Astrocyte of the spinal cord (primary cell): Measurements from ENCODE around the gene ITK.

Experiments
- DNase-seq: peaks from one replicate; pipeline ENCODE4 v3.0.0; 2011; ENCODE audit warnings: low read depth, low spot score
- H3K4me3 ChIP-seq: 2 replicates; pipeline ENCODE4 v1.5.1; 2011; ENCODE audit warnings: low read depth, mild to moderate bottlenecking, low read length, moderate library complexity
- in situ Hi-C: cut with HindIII; loops from 2 replicates; pipeline ENCODE4 v1.10.0; 2017; ENCODE audit warnings: low sequenced_read_pairs
- TF ChIP-seq, protein P1 (sequence below): IDR thresholded peaks from 2 replicates; pipeline ENCODE4 v1.5.1; 2012; ENCODE audit warnings: low read depth, mild to moderate bottlenecking, low read length, inconsistent platforms

The ITK gene

DNA sequence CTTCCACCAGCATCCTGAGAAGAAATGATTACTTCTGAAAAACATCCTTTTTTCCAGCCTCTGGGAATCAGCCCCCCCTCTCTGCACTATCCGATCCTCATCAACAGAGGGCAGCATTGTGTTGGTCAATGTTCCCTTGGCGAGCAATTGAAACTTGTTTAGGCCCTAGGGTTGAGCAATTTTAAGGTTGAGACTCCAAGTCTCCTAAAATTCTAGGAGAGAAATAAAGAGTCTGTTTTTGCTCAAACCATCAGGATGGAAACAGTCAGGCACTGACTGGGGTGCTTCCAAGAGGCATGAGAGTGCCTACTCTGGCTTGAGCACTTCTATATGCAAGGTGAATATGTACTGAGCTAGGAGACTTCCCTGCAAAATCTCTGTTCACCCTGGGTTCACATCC is 72.9 kb downstream of the ITK start:
- no peak overlapping the region for H3K4me3 ChIP-seq
- in situ Hi-C loops = no loop called here
- TF ChIP-seq, protein P1, sequence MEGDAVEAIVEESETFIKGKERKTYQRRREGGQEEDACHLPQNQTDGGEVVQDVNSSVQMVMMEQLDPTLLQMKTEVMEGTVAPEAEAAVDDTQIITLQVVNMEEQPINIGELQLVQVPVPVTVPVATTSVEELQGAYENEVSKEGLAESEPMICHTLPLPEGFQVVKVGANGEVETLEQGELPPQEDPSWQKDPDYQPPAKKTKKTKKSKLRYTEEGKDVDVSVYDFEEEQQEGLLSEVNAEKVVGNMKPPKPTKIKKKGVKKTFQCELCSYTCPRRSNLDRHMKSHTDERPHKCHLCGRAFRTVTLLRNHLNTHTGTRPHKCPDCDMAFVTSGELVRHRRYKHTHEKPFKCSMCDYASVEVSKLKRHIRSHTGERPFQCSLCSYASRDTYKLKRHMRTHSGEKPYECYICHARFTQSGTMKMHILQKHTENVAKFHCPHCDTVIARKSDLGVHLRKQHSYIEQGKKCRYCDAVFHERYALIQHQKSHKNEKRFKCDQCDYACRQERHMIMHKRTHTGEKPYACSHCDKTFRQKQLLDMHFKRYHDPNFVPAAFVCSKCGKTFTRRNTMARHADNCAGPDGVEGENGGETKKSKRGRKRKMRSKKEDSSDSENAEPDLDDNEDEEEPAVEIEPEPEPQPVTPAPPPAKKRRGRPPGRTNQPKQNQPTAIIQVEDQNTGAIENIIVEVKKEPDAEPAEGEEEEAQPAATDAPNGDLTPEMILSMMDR = peak; percentile 95
- peak; percentile 53 for DNase-seq

DNA sequence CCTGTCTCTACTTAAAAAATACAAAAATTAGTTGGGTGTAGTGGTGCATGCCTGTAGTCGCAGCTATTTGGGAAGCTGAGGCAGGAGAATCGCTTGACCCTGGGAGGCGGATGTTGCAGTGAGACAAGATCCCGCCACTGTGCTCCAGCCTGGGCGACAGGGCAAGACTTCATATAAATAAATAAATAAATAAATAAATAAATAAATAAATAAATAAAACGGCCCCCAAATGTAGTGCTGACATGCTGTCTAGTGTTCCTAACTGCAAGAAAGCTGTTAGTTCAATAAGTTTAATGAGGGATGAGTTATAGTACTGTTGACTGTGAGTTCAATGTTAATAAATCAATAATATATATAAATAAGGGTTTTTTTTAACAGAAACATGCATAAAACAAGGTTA is 77.8 kb downstream of the ITK start:
- H3K4me3 ChIP-seq = no peak overlapping the region
- TF ChIP-seq, protein P1 = no peak
- in situ Hi-C loops = no loop called here
- no peak for DNase-seq

DNA sequence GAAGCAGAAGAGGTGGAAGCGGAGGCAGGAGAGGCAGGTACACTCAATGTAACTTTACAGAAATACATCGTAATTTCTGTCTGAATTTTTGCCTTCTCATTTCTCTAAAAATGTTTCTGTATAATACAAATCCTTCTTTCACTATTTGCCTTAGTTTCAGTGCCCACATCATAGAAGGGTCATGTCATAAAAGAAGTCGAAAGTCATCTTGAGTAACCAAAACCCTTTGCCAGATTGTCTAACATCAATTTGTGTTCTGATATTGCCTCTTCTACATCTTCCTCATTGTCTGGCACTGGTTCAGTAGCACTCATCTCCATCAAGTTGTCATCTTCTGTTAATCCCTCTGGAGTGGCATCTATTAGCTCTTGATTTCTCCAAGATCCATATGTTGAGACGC is 79.1 kb downstream of the ITK start:
- no peak overlapping the region for H3K4me3 ChIP-seq
- TF ChIP-seq, protein P1 = no peak
- in situ Hi-C loops = no loop called here
- DNase-seq = no peak

DNA sequence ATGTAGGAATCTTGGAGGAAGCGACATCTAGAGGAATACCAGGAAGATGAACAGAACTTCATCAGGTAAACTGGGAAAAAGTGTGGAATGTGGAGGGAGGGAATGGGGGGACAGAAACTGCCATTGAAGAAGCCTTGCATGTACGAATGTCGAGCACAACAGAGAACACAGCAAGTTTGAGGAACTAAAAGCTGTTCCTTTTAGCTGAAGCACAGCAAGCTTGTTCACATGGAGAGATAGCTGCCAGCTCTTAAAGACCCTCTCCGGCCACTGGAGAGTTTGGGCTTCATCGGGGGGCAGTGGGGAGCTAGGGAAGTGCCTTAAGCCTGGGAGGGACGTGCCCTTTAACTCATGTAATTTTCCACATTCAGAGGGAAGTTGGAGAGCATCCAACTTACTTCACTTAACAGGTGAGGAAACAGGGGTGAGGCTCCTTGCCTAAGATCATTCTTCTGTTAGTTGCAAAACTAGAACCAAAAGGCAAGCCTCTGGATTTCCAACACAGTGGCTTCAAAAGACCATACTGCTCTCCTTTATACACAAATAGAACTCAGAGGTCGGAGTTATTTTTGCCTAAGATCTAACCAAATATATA is 83.0 kb downstream of the ITK start:
- H3K4me3 ChIP-seq = no peak overlapping the region
- TF ChIP-seq, protein P1 = no peak
- no peak for DNase-seq
- in situ Hi-C loops = no loop called here

DNA sequence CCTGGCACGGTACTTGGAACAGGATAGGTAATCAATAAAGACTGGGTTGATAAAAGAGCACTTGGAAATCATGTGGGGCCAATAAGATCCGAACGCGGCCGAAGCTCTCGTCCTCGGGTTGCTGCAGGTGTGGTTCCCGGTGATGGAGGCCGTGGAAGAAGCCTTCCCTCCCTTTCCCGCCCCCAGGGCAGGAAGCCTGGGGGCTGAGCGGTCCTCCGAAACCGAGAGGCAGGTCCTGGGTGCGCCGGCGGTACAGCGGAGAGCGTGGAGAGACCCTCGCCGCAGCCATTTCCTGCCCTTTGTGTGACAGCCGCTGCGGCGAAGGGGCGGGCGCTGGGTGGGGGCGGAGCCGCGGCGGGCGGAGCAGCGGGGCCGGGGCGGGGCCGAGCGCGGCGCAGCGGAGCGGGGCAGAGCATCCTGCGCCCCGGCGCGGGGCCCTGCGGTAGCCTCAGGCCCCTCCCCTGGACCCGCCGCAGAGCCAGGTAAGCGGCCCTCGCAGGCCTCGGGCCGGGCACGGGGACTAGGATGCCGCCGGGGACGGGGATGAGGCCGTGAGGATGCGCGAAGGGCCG is 85.2 kb downstream of the ITK start, which contains the start of gene CYFIP2:
Gene CYFIP2, plus strand, starts transcription at position 410 of the 572 bp plus-strand sequence. CDS start 19,239 bp downstream, outside the sequence.
- no peak for DNase-seq
- peak within 1 kb of the TSS; percentile 53 for H3K4me3 ChIP-seq
- in situ Hi-C loops = no loop called here
- TF ChIP-seq, protein P1 = no peak

DNA sequence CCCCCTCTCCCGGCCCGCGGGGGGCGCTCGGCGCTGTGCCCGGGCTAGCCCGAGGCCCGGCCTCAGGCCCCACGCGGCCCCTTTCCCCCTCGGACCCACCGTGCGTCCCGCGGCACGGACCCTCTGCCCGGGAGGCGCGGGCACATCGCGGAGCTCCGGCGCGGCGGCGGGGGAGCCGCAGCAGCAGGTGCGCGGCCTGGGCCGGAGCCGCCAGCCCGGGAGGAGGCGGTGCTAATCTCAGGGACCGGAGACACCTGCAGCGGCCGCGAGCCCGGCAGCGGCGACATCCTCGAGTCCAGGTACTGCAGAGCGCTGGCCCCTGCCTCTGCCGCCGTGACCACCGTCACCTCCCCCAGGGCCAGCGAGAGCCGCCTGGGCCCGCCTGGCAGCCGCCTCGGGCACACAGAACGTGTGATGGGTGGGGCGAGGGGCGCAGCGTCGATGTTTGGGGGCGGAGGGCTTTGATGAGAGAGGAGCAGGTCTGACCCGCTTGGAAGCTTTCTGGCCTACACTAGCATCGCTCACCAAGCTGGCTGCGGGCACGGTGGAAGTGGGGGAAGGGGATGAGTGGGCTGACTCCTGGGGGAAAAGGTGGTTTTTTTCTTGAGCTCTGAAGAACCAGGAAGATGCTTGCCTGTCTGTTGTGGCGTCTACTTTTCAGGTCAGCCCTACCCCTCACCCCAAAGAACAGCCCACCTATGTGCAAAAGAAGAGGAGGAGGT is 85.8 kb downstream of the ITK start:
- peak overlapping the region; percentile 53 for H3K4me3 ChIP-seq
- TF ChIP-seq, protein P1 = no peak
- in situ Hi-C loops = no loop called here
- no peak for DNase-seq
